HUES64 (cell line): ENCODE data around the gene CADPS.

Experiments
- H3K27ac ChIP-seq: 2 replicates; pipeline ENCODE4 v1.7.0; 2013; ENCODE audit warnings: low read depth, low read length, inconsistent platforms
- H3K27me3 ChIP-seq: 2 replicates; pipeline ENCODE4 v1.6.1; 2013; ENCODE audit warnings: mild to moderate bottlenecking, low read length; ENCODE audit not compliant: insufficient read depth
- H3K36me3 ChIP-seq: 2 replicates; pipeline ENCODE4 v1.6.1; 2013; ENCODE audit warnings: mild to moderate bottlenecking, low read length; ENCODE audit not compliant: insufficient read depth
- H3K4me1 ChIP-seq: 2 replicates; pipeline ENCODE4 v1.6.1; 2013; ENCODE audit warnings: mild to moderate bottlenecking, low read length, moderate library complexity; ENCODE audit not compliant: insufficient read depth
- H3K4me3 ChIP-seq: 2 replicates; pipeline ENCODE4 v1.5.1; 2013; ENCODE audit warnings: mild to moderate bottlenecking, low read length, moderate library complexity
- H3K9ac ChIP-seq: 2 replicates; pipeline ENCODE4 v1.6.1; 2013; ENCODE audit warnings: mild to moderate bottlenecking, low read depth, low read length
- H3K9me3 ChIP-seq: 2 replicates; pipeline ENCODE4 v1.6.1; 2013; ENCODE audit warnings: low read depth, low read length; ENCODE audit not compliant: insufficient read depth
- WGBS: fragments of 150-250, 120-280 bp; methylation state at CpG from one replicate; pipeline ENCODE4 v1.1.7; 2013; ENCODE audit warnings: missing lambda C conversion rate; 5-methylcytosine and 5-hydroxymethylcytosine counted together

Gene CADPS

GRCh38 chr3:62632510-62633294 is 242.5 kb downstream of the CADPS start:
- Histone ChIP-seq H3K36me3 (no peaks in the 10 kb centered on the region), H3K27ac (no peak overlapping the region), H3K4me1 (no peaks in the 10 kb centered on the region), H3K9me3 (no peaks in the 10 kb centered on the region), H3K9ac (no peak overlapping the region), H3K4me3 (no peak overlapping the region), H3K27me3 (no peaks in the 10 kb centered on the region)
- 88% methylated on average over 11 of the region's 11 CpGs for WGBS

- Histone ChIP-seq H3K4me3 (no peak overlapping the region), H3K27me3 (no peaks in the 10 kb centered on the region), H3K27ac (no peak overlapping the region), H3K36me3 (no peaks in the 10 kb centered on the region), H3K4me1 (no peaks in the 10 kb centered on the region), H3K9ac (no peak overlapping the region), H3K9me3 (no peaks in the 10 kb centered on the region)
- WGBS, result 92% methylated on average over 2 of the region's 2 CpGs
These were observed 243.7 kb downstream of the CADPS start for GRCh38 chr3:62631488-62631887.

GRCh38 chr3:62630664-62631063 is 244.6 kb downstream of the CADPS start:
- Histone ChIP-seq H3K36me3 (no peaks in the 10 kb centered on the region), H3K27ac (no peak overlapping the region), H3K27me3 (no peaks in the 10 kb centered on the region), H3K9ac (no peak overlapping the region), H3K4me1 (peaks cover 3% of the 10 kb centered on the region; the same call in 1 of the 2 replicates), H3K4me3 (no peak overlapping the region), H3K9me3 (no peaks in the 10 kb centered on the region)

GRCh38 chr3:62625268-62625667 is 249.9 kb downstream of the CADPS start:
- Histone ChIP-seq H3K27me3 (no peaks in the 10 kb centered on the region), H3K4me3 (no peak overlapping the region), H3K9me3 (no peaks in the 10 kb centered on the region), H3K27ac (no peak overlapping the region), H3K9ac (no peak overlapping the region), H3K4me1 (peaks cover 3% of the 10 kb centered on the region; the same call in 1 of the 2 replicates), H3K36me3 (no peaks in the 10 kb centered on the region)
- 51% methylated on average over 6 of the region's 6 CpGs for WGBS

- H3K27ac ChIP-seq, result no peak overlapping the region
- peaks cover 3% of the 10 kb centered on the region; the same call in 1 of the 2 replicates for H3K4me1 ChIP-seq
- no peaks in the 10 kb centered on the region for H3K27me3 ChIP-seq
- no peaks in the 10 kb centered on the region for H3K9me3 ChIP-seq
- no peaks in the 10 kb centered on the region for H3K36me3 ChIP-seq
- no peak overlapping the region for H3K9ac ChIP-seq
- H3K4me3 ChIP-seq, result no peak overlapping the region
These were observed 251.0 kb downstream of the CADPS start for GRCh38 chr3:62624185-62624584.

- H3K9me3 ChIP-seq, result no peaks in the 10 kb centered on the region
- H3K27me3 ChIP-seq, result no peaks in the 10 kb centered on the region
- no peak overlapping the region for H3K27ac ChIP-seq
- 58% methylated on average over 5 of the region's 5 CpGs for WGBS
- H3K36me3 ChIP-seq, result no peaks in the 10 kb centered on the region
- H3K4me3 ChIP-seq, result no peak overlapping the region
- H3K9ac ChIP-seq, result no peak overlapping the region
- H3K4me1 ChIP-seq, result peaks cover 3% of the 10 kb centered on the region; the same call in 1 of the 2 replicates
These were observed 252.6 kb downstream of the CADPS start for GRCh38 chr3:62622553-62623174.

GRCh38 chr3:62621925-62622324 is 253.3 kb downstream of the CADPS start:
- WGBS, result 82% methylated on average over 6 of the region's 6 CpGs
- H3K27me3 ChIP-seq, result no peaks in the 10 kb centered on the region
- H3K4me3 ChIP-seq, result no peak overlapping the region
- no peak overlapping the region for H3K27ac ChIP-seq
- no peak overlapping the region for H3K9ac ChIP-seq
- H3K9me3 ChIP-seq, result no peaks in the 10 kb centered on the region
- no peaks in the 10 kb centered on the region for H3K36me3 ChIP-seq
- peaks cover 3% of the 10 kb centered on the region; the same call in 1 of the 2 replicates for H3K4me1 ChIP-seq

- no peak overlapping the region for H3K4me3 ChIP-seq
- H3K27me3 ChIP-seq, result no peaks in the 10 kb centered on the region
- no peak overlapping the region for H3K9ac ChIP-seq
- no peaks in the 10 kb centered on the region for H3K9me3 ChIP-seq
- H3K27ac ChIP-seq, result no peak overlapping the region
- H3K36me3 ChIP-seq, result no peaks in the 10 kb centered on the region
- peaks cover under 1% of the 10 kb centered on the region; the same call in 1 of the 2 replicates for H3K4me1 ChIP-seq
- WGBS, result 80% methylated on average over 3 of the region's 3 CpGs
These were observed 254.0 kb downstream of the CADPS start for GRCh38 chr3:62621176-62621575.

GRCh38 chr3:62615258-62615849 is 259.9 kb downstream of the CADPS start:
- H3K4me3 ChIP-seq, result no peak overlapping the region
- H3K4me1 ChIP-seq, result no peaks in the 10 kb centered on the region
- WGBS, result 73% methylated on average over 5 of the region's 5 CpGs
- no peaks in the 10 kb centered on the region for H3K27me3 ChIP-seq
- no peaks in the 10 kb centered on the region for H3K36me3 ChIP-seq
- H3K27ac ChIP-seq, result no peak overlapping the region
- H3K9ac ChIP-seq, result no peak overlapping the region
- no peaks in the 10 kb centered on the region for H3K9me3 ChIP-seq

GRCh38 chr3:62614527-62614926 is 260.7 kb downstream of the CADPS start:
- H3K4me1 ChIP-seq, result no peaks in the 10 kb centered on the region
- no peak overlapping the region for H3K4me3 ChIP-seq
- H3K9me3 ChIP-seq, result no peaks in the 10 kb centered on the region
- H3K36me3 ChIP-seq, result no peaks in the 10 kb centered on the region
- H3K27ac ChIP-seq, result no peak overlapping the region
- no peaks in the 10 kb centered on the region for H3K27me3 ChIP-seq
- 94% methylated on average over 1 of the region's 1 CpG for WGBS
- H3K9ac ChIP-seq, result no peak overlapping the region

GRCh38 chr3:62611541-62612240 is 263.5 kb downstream of the CADPS start:
- Histone ChIP-seq H3K27me3 (no peaks in the 10 kb centered on the region), H3K36me3 (no peaks in the 10 kb centered on the region), H3K4me3 (no peak overlapping the region), H3K9me3 (no peaks in the 10 kb centered on the region), H3K27ac (no peak overlapping the region), H3K4me1 (no peaks in the 10 kb centered on the region), H3K9ac (no peak overlapping the region)
- WGBS, result 97% methylated on average over 3 of the region's 3 CpGs
